Uterus (tissue), 4 donors: ENCODE data around the gene CCNE1. TPM values are rescaled to one million over a fixed set of nuclear protein-coding genes. Genes with fewer than 3 reads are reported as not detected.
A peak's percentile ranks its signal among the peaks of the same experiment; 100 is the strongest.

Experiments used
- DNase-seq, 2 donors: peaks; one replicate each; pipeline ENCODE4 v3.0.0-alpha.2; 2019 to 2020
- H3K27ac ChIP-seq, 2 donors: fragments of 200-600 bp; sonication (generic); 1 replicate in 1 of 2; 2 replicates in 1 of 2; pipeline ENCODE4 v1.5.1; 2016 to 2018
- H3K27me3 ChIP-seq, 2 donors: fragments of 200-600 bp; sonication (generic); one replicate each; pipeline ENCODE4 v1.5.1; 2018 to 2019; ENCODE audit warnings: control low read depth in 1 of 2
- H3K36me3 ChIP-seq, 2 donors: fragments of 200-600 bp; sonication (generic); one replicate each; pipeline ENCODE4 v1.5.1; 2019; ENCODE audit warnings: control low read depth in 1 of 2
- H3K4me1 ChIP-seq, 2 donors: fragments of 200-600 bp; sonication (generic); one replicate each; pipeline ENCODE4 v1.5.1; 2018 to 2019; ENCODE audit warnings: control low read depth in 1 of 2
- H3K4me3 ChIP-seq, 2 donors: fragments of 200-600 bp; sonication (generic); 1 replicate in 1 of 2; 2 replicates in 1 of 2; pipeline ENCODE4 v1.5.1; 2018 to 2019; ENCODE audit warnings: mild to moderate bottlenecking in 1 of 2
- H3K9me3 ChIP-seq, 2 donors: fragments of 200-600 bp; sonication (generic); one replicate each; pipeline ENCODE4 v1.5.1; 2019; ENCODE audit warnings: control low read depth in 1 of 2
- POLR2A ChIP-seq, 2 donors: fragments of 450-650 bp; IDR thresholded peaks; one replicate each; pipeline ENCODE4 v1.6.1; 2016; ENCODE audit warnings: antibody characterized with exemption in 2 of 2, mild to moderate bottlenecking in 1 of 2, moderate library complexity in 1 of 2
- intact Hi-C: fragments of 100-400 bp; cut with DNase I; formaldehyde crosslinking; loops from one replicate; pipeline ENCODE4 v1.15.1; 2023; ENCODE audit warnings: low total_unique reads
- total RNA-seq, 4 donors: library from RNA; depleted of rRNA in 3 of 4; stranded (reverse); fragments of >200 nt in 3 of 4; gene quantifications; one replicate each; pipeline versions ENCODE4 v1.1.0 to v1.2.4, GENCODE V29; 2014 to 2023
- TF ChIP-seq, protein P1 (sequence below), 4 experiments: fragments of 200-600 bp in 2 of 4; fragments of 450-650 bp in 2 of 4; sonication (generic) in 2 of 4; IDR thresholded peaks; one replicate each; pipeline ENCODE4 v1.5.1; 2016 to 2019; ENCODE audit warnings: antibody characterized with exemption in 4 of 4, mild to moderate bottlenecking in 2 of 4, moderate library complexity in 1 of 4
- donor health status: DM: yes; HTN: yes; CAD: no.

The CCNE1 gene
- 1 to 10 TPM in 1 of 4 donors, under 1 TPM in 1, not detected in 2; 0.70 to 5.5 TPM for total RNA-seq

DNA sequence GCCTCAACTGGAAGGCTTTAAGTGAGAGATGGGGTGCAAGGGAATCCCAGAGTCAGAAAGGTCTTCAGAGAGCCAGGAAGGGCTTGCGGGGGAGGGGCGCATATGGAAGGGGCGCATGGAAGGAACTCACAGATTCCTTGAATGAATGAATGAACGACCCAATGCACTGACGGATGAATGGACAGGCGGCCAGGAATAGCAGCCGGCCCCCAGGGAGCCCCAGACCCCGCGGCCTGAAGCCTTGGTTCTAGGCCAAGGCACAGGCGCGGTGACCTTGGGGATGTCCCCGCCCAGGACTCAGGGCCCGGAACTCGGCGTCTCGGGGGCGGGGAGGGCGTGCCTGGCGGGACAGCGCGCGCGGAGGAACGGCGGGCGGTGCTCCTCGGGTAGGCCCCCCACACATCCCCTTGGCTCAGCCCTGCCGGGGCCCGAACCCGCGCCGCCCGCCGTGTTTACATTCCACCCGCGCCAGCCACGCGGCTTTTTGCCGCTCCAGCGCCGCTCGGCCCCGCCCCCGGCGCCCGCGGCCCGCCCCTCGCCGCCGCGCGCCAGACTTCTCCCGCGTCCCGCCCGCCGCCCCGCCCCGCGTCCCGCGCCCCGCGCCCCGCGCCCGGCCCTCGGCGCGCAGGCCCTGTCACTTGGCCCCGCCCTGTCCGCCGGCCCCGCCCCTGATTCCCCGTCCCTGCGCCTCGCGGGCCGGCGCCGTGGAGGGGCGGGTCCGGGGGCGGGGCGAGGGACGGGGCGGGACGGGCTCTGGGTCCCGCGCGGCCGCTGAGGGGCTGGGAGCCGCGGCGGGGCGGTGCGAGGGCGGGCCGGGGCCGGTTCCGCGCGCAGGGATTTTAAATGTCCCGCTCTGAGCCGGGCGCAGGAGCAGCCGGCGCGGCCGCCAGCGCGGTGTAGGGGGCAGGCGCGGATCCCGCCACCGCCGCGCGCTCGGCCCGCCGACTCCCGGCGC is at the start of gene CCNE1:
CCNE1 (plus strand) TSS at position 867 of the 955 bp plus-strand sequence. CDS start 565 bp downstream, outside the sequence.
- Histone ChIP-seq H3K4me1 (peaks cover 0 to 3% of the 10 kb centered on the region in 2 donors), H3K27ac (peak within 1 kb of the TSS; percentile 10 to 22), H3K27me3 (no peaks in the 10 kb centered on the region), H3K36me3 (no peaks in the 10 kb centered on the region), H3K4me3 (peak within 1 kb of the TSS; percentile 29 to 47), H3K9me3 (no peaks in the 10 kb centered on the region)
- intact Hi-C loops, result no loop called here
- no peak for TF ChIP-seq POLR2A (IDR thresholded peaks at IDR 0.05)
- TF ChIP-seq, protein P1, sequence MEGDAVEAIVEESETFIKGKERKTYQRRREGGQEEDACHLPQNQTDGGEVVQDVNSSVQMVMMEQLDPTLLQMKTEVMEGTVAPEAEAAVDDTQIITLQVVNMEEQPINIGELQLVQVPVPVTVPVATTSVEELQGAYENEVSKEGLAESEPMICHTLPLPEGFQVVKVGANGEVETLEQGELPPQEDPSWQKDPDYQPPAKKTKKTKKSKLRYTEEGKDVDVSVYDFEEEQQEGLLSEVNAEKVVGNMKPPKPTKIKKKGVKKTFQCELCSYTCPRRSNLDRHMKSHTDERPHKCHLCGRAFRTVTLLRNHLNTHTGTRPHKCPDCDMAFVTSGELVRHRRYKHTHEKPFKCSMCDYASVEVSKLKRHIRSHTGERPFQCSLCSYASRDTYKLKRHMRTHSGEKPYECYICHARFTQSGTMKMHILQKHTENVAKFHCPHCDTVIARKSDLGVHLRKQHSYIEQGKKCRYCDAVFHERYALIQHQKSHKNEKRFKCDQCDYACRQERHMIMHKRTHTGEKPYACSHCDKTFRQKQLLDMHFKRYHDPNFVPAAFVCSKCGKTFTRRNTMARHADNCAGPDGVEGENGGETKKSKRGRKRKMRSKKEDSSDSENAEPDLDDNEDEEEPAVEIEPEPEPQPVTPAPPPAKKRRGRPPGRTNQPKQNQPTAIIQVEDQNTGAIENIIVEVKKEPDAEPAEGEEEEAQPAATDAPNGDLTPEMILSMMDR (IDR thresholded peaks at IDR 0.05), result no peak
- peak; percentile 91 for DNase-seq

DNA sequence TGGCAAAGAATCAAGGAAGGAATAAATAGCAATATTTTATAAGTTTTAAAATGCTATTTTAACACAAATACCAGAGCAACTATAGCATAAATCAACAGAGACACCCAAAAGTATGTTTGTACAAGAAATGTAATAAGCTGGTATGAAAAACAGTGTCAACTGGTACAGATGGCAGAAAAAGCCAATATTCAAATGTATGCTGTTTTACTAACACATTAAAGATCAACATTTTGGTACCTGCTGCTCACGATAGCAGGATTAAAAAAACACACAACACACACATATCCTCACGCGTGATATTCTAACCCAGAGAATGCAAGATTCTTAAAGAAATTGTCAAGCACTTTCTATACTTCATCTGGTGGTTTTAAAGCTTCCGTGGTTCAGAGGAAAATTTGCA is 48.6 kb upstream of the CCNE1 start:
- intact Hi-C loops, result loop anchor here (10.0 kb wide), 1 partner anchor 112 kb away; no protein-coding TSS in a partner anchor
- DNase-seq, result no peak
- TF ChIP-seq, protein P1 (IDR thresholded peaks at IDR 0.05), result no peak
- TF ChIP-seq POLR2A (IDR thresholded peaks at IDR 0.05), result no peak
- Histone ChIP-seq H3K27me3 (no peaks in the 10 kb centered on the region), H3K27ac (no peak overlapping the region), H3K36me3 (no peaks in the 10 kb centered on the region), H3K4me3 (no peak overlapping the region), H3K4me1 (no peaks in the 10 kb centered on the region), H3K9me3 (no peaks in the 10 kb centered on the region)

DNA sequence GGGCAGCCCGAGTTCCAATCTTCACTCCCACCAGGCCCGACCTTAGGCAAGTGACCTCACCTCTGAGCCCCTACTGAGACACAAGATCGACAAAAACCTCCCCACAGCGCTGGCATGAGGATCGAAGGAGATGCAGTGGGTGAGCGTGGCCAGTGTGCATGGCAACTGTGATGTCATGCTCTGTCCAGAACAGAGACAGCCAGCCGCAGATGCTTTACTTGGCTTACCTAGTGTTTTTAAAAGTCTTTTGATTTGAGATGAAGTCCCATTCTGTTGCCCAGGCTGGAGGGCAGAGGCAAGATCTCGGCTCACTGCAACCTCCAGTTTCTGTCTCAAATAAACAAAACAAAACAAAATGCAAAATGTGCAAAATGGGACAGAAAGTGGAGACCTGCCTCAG is 47.4 kb upstream of the CCNE1 start:
- intact Hi-C loops, result loop anchor here (10.0 kb wide), 1 partner anchor 110 kb away; no protein-coding TSS in a partner anchor
- no peak for DNase-seq
- Histone ChIP-seq H3K27me3 (no peaks in the 10 kb centered on the region), H3K36me3 (no peaks in the 10 kb centered on the region), H3K4me3 (no peak overlapping the region), H3K4me1 (no peaks in the 10 kb centered on the region), H3K27ac (no peak overlapping the region), H3K9me3 (no peaks in the 10 kb centered on the region)
- TF ChIP-seq, protein P1 (IDR thresholded peaks at IDR 0.05), result no peak
- no peak for TF ChIP-seq POLR2A (IDR thresholded peaks at IDR 0.05)

DNA sequence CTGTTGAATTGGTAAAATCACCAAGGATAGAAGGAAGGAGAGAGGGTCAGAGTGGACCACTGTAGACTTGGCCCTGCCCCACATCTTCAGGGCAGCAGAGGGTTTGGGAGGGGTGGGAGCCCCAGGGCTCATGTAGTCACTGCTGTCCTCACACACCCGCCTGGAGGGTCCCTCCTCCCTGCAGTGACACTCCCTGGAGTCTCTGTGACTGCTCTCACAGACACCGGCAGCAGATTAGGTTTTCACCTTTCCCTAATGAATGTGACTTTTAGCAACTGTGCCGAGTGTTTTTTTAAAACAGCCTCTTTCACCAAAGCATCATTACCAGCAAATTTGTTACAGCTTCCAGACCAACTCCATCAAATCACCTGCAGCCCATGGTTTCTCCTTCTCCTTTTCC is 45.7 kb upstream of the CCNE1 start:
- intact Hi-C loops, result loop anchor here (10.0 kb wide), 1 partner anchor 109 kb away; no protein-coding TSS in a partner anchor
- no peak for DNase-seq

More for the DNA sequence above, 45.7 kb upstream of the CCNE1 start:
- TF ChIP-seq POLR2A (IDR thresholded peaks at IDR 0.05), result no peak
- TF ChIP-seq, protein P1 (IDR thresholded peaks at IDR 0.05), result no peak
- Histone ChIP-seq H3K4me3 (no peak overlapping the region), H3K9me3 (no peaks in the 10 kb centered on the region), H3K27me3 (no peaks in the 10 kb centered on the region), H3K27ac (no peak overlapping the region), H3K36me3 (no peaks in the 10 kb centered on the region), H3K4me1 (no peaks in the 10 kb centered on the region)
